ENCODE results near the gene ALDH7A1. TPM values are rescaled to one million over a fixed set of nuclear protein-coding genes. Genes with fewer than 3 reads are reported as not detected.

ALDH7A1 gene
- total RNA-seq, 2 experiments from 2014 or later = 1.6 to 2.1 TPM

DNA sequence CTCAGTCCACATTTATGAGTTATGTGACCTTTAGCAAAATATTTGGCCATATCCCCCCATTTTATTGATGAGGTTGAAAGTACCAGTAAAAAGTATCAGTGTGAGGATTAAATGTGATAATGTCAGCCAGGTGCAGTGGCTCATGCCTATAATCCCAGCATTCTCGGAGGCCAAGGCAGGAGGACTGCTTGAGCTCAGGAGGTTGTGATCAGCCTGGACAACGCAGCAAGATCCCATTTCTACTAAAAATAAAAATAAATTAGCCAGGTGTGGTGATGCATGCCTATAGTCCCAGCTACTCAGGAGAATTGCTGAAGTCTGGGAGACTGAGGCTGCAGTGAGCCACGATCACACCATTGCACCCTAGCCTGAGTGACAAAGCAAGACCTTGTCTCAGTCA is 100.6 kb downstream of the ALDH7A1 start:
- DNase-seq = no peak
- intact Hi-C loops (cut with DNase I, micrococcal nuclease) = loop anchor here in 1 of 2 experiments (2.0 to 5.0 kb wide), 2 partner anchors 44 to 137 kb away; no protein-coding TSS in a partner anchor
- CTCF ChIA-PET = interaction anchor here (1.5 kb wide), 1 partner anchor 140 kb away, joined by 3 read pairs; no protein-coding TSS in a partner anchor

DNA sequence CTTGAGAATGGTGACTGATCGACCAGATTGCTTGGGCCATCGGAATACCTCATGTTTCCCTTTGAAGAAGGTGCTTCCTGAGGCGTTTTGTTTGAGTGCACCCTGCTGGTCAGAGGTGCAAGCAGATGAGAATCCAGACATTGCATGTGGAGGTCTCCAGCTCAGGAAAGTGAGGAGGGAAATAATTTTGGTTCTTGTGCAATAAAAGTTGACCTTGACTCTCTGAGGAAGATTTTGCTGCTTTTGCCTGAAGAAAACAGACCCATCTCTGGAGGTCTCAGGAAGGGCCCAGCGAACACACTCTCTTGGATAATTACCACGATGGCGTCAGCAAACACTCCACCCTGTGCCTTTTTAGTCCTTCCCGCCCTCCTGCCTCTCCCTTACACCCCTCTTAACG is 102.1 kb downstream of the ALDH7A1 start:
- Histone ChIP-seq H3K9me3 (ENCODE audit: control insufficient read depth in 1 of 2, insufficient read depth in 1 of 2, low read length in 2 of 2) (no peaks in the 10 kb centered on the region), H3K36me3 (ENCODE audit: insufficient read depth, low read length) (no peaks in the 10 kb centered on the region), H3K4me1 (ENCODE audit: insufficient read depth, low read length) (no peaks in the 10 kb centered on the region), H3K27me3 (ENCODE audit: control insufficient read depth in 1 of 2, insufficient read depth in 2 of 2, low read length in 2 of 2) (no peaks in the 10 kb centered on the region), H3K27ac (ENCODE audit: low read depth in 1 of 2, low read length in 2 of 2) (no peak overlapping the region), H3K4me3 (ENCODE audit: low read length) (no peak overlapping the region)
- ChIA-PET CTCF (interaction anchor here (1.7 kb wide), 1 partner anchor 64 kb away, joined by 3 read pairs; no protein-coding TSS in a partner anchor), POLR2A (no interaction called here)
- intact Hi-C loops (cut with DNase I, micrococcal nuclease) = loop anchor here in 1 of 2 experiments (5.0 kb wide), 1 partner anchor 136 kb away; no protein-coding TSS in a partner anchor
- Mint-ChIP-seq H3K36me3 (ENCODE audit: low read depth) (peaks cover 41% of the 10 kb centered on the region), H3K27ac (no peak overlapping the region), H3K9me3 (no peaks in the 10 kb centered on the region), H3K27me3 (no peaks in the 10 kb centered on the region), H3K4me3 (no peak overlapping the region), H3K4me1 (ENCODE audit: low read depth) (no peaks in the 10 kb centered on the region)
- no peak for ATAC-seq (ENCODE audit: poor library complexity)
- peak in 4 of 14 experiments; percentile 9 to 27 (median 22) for DNase-seq
- TF ChIP-seq, protein P1, sequence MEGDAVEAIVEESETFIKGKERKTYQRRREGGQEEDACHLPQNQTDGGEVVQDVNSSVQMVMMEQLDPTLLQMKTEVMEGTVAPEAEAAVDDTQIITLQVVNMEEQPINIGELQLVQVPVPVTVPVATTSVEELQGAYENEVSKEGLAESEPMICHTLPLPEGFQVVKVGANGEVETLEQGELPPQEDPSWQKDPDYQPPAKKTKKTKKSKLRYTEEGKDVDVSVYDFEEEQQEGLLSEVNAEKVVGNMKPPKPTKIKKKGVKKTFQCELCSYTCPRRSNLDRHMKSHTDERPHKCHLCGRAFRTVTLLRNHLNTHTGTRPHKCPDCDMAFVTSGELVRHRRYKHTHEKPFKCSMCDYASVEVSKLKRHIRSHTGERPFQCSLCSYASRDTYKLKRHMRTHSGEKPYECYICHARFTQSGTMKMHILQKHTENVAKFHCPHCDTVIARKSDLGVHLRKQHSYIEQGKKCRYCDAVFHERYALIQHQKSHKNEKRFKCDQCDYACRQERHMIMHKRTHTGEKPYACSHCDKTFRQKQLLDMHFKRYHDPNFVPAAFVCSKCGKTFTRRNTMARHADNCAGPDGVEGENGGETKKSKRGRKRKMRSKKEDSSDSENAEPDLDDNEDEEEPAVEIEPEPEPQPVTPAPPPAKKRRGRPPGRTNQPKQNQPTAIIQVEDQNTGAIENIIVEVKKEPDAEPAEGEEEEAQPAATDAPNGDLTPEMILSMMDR (IDR thresholded peaks at IDR 0.05) = no peak

More for the DNA sequence above, 100.6 kb downstream of the ALDH7A1 start:
- H3K27me3 ChIP-seq (ENCODE audit: control insufficient read depth in 1 of 2, insufficient read depth in 2 of 2, low read length in 2 of 2) = no peaks in the 10 kb centered on the region
- Mint-ChIP-seq H3K27me3 (no peaks in the 10 kb centered on the region), H3K36me3 (ENCODE audit: low read depth) (peaks cover 27% of the 10 kb centered on the region), H3K9me3 (no peaks in the 10 kb centered on the region), H3K4me3 (no peak overlapping the region), H3K27ac (no peak overlapping the region), H3K4me1 (ENCODE audit: low read depth) (peaks cover 10% of the 10 kb centered on the region)
- H3K27ac ChIP-seq (ENCODE audit: low read depth in 1 of 2, low read length in 2 of 2) = no peak overlapping the region
- no peaks in the 10 kb centered on the region for H3K36me3 ChIP-seq (ENCODE audit: insufficient read depth, low read length)
- no peak for ATAC-seq (ENCODE audit: poor library complexity)
- H3K4me3 ChIP-seq (ENCODE audit: low read length) = no peak overlapping the region
- H3K4me1 ChIP-seq (ENCODE audit: insufficient read depth, low read length) = no peaks in the 10 kb centered on the region
- POLR2A ChIA-PET = no interaction called here
- TF ChIP-seq, protein P1 (IDR thresholded peaks at IDR 0.05) = no peak
- H3K9me3 ChIP-seq (ENCODE audit: control insufficient read depth in 1 of 2, insufficient read depth in 1 of 2, low read length in 2 of 2) = no peaks in the 10 kb centered on the region

DNA sequence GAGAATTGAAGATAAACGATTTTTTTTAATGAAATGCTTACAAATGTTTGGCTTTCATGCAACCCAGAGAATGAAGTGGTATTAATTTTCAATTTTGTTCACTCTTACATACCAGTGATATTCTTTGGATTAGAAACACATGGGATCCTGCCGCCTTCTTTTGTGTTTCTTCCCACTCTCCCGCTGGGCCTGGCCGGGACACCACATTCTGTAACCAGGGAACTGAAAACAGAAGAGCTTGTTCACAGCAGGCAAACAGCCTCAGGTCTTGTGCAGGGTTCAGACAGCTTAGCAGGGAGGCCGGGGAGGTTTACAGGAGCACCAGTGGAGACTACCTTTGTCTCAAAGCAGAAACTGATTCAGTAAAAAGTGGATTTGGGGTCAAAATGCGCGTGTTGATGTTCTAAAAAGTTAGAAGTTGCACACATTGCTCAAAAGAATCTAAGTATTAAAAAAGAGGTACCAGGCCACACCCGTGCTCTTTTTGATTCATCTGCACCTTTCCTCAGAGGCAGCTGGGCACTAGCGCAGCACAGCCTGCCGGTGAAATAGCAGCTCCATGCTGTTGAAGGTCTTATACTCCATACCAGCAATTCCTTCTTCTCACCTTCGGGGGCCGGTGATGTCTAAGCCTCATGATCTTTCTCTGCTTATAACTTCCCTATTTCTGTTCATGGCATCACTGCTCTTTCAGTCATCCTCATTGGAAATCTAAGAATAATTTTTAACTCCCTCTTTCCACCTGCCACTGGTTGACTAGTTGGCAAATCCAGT is 104.7 kb downstream of the ALDH7A1 start:
- Histone ChIP-seq H3K9me3 (ENCODE audit: control insufficient read depth in 1 of 2, insufficient read depth in 1 of 2, low read length in 2 of 2) (no peaks in the 10 kb centered on the region), H3K4me3 (ENCODE audit: low read length) (no peak overlapping the region), H3K36me3 (ENCODE audit: insufficient read depth, low read length) (peaks cover 17% of the 10 kb centered on the region), H3K27ac (ENCODE audit: low read depth in 1 of 2, low read length in 2 of 2) (no peak overlapping the region), H3K4me1 (ENCODE audit: insufficient read depth, low read length) (no peaks in the 10 kb centered on the region), H3K27me3 (ENCODE audit: control insufficient read depth in 1 of 2, insufficient read depth in 2 of 2, low read length in 2 of 2) (no peaks in the 10 kb centered on the region)
- Mint-ChIP-seq H3K27ac (peak overlapping the region; percentile 12), H3K4me1 (ENCODE audit: low read depth) (no peaks in the 10 kb centered on the region), H3K36me3 (ENCODE audit: low read depth) (peaks cover 67% of the 10 kb centered on the region), H3K4me3 (no peak overlapping the region), H3K9me3 (no peaks in the 10 kb centered on the region), H3K27me3 (no peaks in the 10 kb centered on the region)
- intact Hi-C loops (cut with DNase I, micrococcal nuclease) = loop anchor here in 1 of 2 experiments (5.0 kb wide), 1 partner anchor 133 kb away; no protein-coding TSS in a partner anchor
- ChIA-PET CTCF (interaction anchor here (0.8 to 2.2 kb wide), 3 partner anchors 9 to 67 kb away, joined by 3 to 7 read pairs (median 4); partner anchors contain the start of gene GRAMD2B), POLR2A (no interaction called here)
- ATAC-seq (ENCODE audit: poor library complexity) (no peak), DNase-seq (no peak)
- TF ChIP-seq, protein P1 (IDR thresholded peaks at IDR 0.05) = no peak
